Measurements from ENCODE around the gene STKLD1. TPM values are rescaled to one million over a fixed set of nuclear protein-coding genes. Genes with fewer than 3 reads are reported as not detected.
"Not testable (repeated sequence)": the region's sequence is repeated elsewhere in the genome, so short reads cannot be mapped to it uniquely, and the experiment has no call there.

The STKLD1 gene
- total and polyA plus RNA-seq, 3 donors from 2014 or later = 8.4 to 33.1 (median 20.9) TPM

GRCh38 chr9:133443982-133444381 lies 67.8 kb downstream of the STKLD1 start:
- intact Hi-C loops (cut with DNase I; ENCODE audit: low total_unique reads) = no loop called here
- TF ChIP-seq POLR2A (IDR thresholded peaks at IDR 0.05) = no peak
- no peak for TF ChIP-seq CTCF (IDR thresholded peaks at IDR 0.05)
- Histone ChIP-seq H3K27me3 (no peaks in the 10 kb centered on the region), H3K4me1 (no peaks in the 10 kb centered on the region), H3K9me3 (no peaks in the 10 kb centered on the region), H3K27ac (no peak overlapping the region), H3K4me3 (no peak overlapping the region), H3K36me3 (ENCODE audit: low read depth, missing control alignments) (no peaks in the 10 kb centered on the region)
- no peak for DNase-seq
- WGBS, 2 donors = 90 to 92% methylated on average over 7 to 8 of the region's 8 CpGs

GRCh38 chr9:133445293-133445969 lies 69.3 kb downstream of the STKLD1 start:
- TF ChIP-seq POLR2A (IDR thresholded peaks at IDR 0.05) = no peak
- TF ChIP-seq CTCF (IDR thresholded peaks at IDR 0.05) = no peak
- WGBS, 2 donors = 84 to 90% methylated on average over 9 to 23 of the region's 23 CpGs
- no peak for DNase-seq
- Histone ChIP-seq H3K27ac (no peak overlapping the region), H3K36me3 (ENCODE audit: low read depth, missing control alignments) (no peaks in the 10 kb centered on the region), H3K4me3 (no peak overlapping the region), H3K27me3 (no peaks in the 10 kb centered on the region), H3K4me1 (no peaks in the 10 kb centered on the region), H3K9me3 (no peaks in the 10 kb centered on the region)
- intact Hi-C loops (cut with DNase I; ENCODE audit: low total_unique reads) = no loop called here

- H3K4me3 ChIP-seq = no peak overlapping the region
- no peaks in the 10 kb centered on the region for H3K27me3 ChIP-seq
- TF ChIP-seq POLR2A (IDR thresholded peaks at IDR 0.05) (no peak), CTCF (IDR thresholded peaks at IDR 0.05) (no peak)
- H3K36me3 ChIP-seq (ENCODE audit: low read depth, missing control alignments) = no peaks in the 10 kb centered on the region
- DNase-seq = no peak
- WGBS, 2 donors = 72 to 75% methylated on average over 8 to 10 of the region's 13 CpGs
- H3K27ac ChIP-seq = no peak overlapping the region
- no peaks in the 10 kb centered on the region for H3K4me1 ChIP-seq
- intact Hi-C loops (cut with DNase I; ENCODE audit: low total_unique reads) = no loop called here
- no peaks in the 10 kb centered on the region for H3K9me3 ChIP-seq
Observed at GRCh38 chr9:133448487-133448972, 72.4 kb downstream of the STKLD1 start.

- H3K4me3 ChIP-seq = no peak overlapping the region
- H3K9me3 ChIP-seq = no peaks in the 10 kb centered on the region
- H3K27me3 ChIP-seq = no peaks in the 10 kb centered on the region
- H3K4me1 ChIP-seq = no peaks in the 10 kb centered on the region
- intact Hi-C loops (cut with DNase I; ENCODE audit: low total_unique reads) = no loop called here
- 95 to 100% methylated on average over 5 to 12 of the region's 12 CpGs for WGBS, 2 donors
- no peaks in the 10 kb centered on the region for H3K36me3 ChIP-seq (ENCODE audit: low read depth, missing control alignments)
- H3K27ac ChIP-seq = no peak overlapping the region
- TF ChIP-seq POLR2A (IDR thresholded peaks at IDR 0.05) (no peak), CTCF (IDR thresholded peaks at IDR 0.05) (no peak)
- no peak for DNase-seq
Observed at GRCh38 chr9:133449760-133450159, 73.6 kb downstream of the STKLD1 start.

- H3K4me3 ChIP-seq; H3K36me3 ChIP-seq (ENCODE audit: low read depth, missing control alignments); DNase-seq; H3K9me3 ChIP-seq; H3K4me1 ChIP-seq; H3K27ac ChIP-seq; H3K27me3 ChIP-seq; intact Hi-C loops (cut with DNase I; ENCODE audit: low total_unique reads): not testable (repeated sequence)
- 95 to 100% methylated on average over 5 of the region's 5 CpGs for WGBS, 2 donors
Observed at GRCh38 chr9:133451865-133452264, 75.7 kb downstream of the STKLD1 start.
